KBM-7 (cell line): ENCODE measurements around the gene NCAPH2.
A peak's percentile ranks its signal among the peaks of the same experiment; 100 is the strongest.
"Not testable (repeated sequence)": the region's sequence is repeated elsewhere in the genome, so short reads cannot be mapped to it uniquely, and the experiment has no call there.

ENCODE experiments used
- DNase-seq: peaks from one replicate; pipeline ENCODE4 v3.0.0-alpha.2; 2015
- in situ Hi-C: fragments of 300-500 bp; cut with MboI; formaldehyde crosslinking; loops from 2 replicates; pipeline ENCODE4 v1.14.3; 2020; ENCODE audit warnings: low sequenced_read_pairs, low pct_unique_long_range_greater_than_20kb, mixed read lengths

NCAPH2 gene

DNA sequence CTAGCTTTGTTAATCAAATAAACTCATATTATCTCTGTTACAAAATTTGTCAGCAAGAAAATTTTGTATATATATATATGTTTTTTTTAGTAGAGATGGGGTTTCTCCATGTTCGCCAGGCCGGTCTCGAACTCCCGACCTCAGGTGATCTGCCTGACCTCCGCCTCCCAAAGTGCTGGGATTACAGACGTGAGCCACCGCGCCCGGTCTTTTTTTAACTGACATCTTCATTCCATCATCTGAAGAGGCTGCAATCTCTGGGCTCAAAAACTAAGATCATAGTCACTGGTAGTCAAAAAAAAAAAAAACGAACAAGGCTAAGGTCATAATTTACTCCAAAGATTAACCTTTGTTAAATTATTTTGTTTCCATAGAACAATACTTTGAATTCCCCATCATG lies 32.4 kb downstream of the NCAPH2 start:
- no peak for DNase-seq
- in situ Hi-C loops = no loop called here

DNA sequence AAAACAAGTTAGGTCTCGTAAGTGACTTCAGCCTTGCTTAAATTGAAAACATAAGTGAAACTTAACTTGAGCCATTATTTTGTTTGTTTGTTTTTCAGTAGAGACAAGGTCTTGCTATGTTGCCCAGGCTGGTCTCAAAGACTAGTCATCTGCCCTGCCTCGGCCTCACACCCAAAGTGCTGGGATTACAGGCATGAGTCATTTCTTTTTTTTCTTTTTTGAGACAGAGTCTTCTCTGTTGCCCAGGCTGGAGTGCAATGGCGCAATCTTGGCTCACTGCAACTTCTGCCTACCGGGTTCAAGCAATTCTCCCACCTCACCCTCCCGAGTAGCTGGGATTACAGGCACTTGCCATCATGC lies 33.6 kb downstream of the NCAPH2 start:
- in situ Hi-C loops = not testable (repeated sequence)
- peak; percentile 55 for DNase-seq

DNA sequence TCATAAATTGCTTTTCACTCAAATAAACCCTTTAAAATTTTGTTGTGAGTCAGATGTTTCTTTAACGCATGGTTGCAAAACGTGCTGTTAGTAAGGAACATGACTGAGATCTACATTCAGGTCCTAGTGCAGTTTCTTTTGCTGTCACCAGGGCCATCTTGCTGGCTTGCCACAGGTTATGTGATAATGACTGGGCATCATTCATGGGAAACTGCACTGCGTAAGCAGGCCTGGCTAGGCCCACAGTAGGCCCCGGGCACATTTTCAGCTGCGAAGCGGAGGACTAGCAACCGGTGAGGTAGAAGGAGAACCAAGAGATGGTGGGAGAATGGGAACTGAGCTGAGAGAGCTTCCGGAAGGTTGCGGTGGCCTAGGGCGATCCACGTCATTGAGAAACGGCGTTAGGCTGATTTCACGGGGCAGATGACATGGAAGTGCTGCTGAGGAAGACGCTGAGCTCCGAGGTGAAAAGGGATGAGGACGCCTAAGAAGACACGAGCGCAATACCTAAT lies 34.4 kb downstream of the NCAPH2 start:
- DNase-seq = no peak
- in situ Hi-C loops = no loop called here

DNA sequence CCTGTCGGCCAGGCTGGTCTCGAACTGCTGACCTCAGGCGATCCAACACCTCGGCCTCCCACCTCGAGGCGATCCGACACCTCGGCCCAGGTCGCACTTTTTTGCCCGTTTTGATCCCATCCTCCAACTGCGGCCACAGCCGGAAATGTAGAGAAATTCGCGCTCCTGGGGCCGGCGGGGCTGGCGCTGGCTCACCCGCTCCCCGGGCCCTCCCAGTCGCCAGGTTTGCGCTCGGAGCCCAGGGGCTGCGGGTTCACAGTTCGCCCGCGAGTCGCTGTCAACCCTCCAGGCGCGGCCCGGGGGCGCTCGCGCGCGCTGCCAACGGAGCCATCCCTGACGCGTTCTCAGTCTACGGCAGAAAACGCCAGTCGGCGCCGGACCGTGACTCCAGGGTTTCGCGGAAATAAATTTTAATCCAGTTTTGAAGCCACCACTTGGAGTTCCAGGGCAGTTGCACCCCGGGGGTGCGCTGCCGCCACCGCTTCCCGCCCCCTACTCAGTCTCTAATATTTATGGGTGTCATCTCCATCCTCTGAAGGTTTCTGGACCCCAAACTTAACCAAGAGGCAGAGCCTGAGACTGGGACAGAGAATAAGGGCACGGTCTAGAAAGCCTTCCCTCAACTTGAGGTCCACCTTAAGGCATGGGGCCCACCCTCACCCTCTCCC lies 36.2 kb downstream of the NCAPH2 start:
- peak; percentile 85 for DNase-seq
- in situ Hi-C loops = no loop called here

DNA sequence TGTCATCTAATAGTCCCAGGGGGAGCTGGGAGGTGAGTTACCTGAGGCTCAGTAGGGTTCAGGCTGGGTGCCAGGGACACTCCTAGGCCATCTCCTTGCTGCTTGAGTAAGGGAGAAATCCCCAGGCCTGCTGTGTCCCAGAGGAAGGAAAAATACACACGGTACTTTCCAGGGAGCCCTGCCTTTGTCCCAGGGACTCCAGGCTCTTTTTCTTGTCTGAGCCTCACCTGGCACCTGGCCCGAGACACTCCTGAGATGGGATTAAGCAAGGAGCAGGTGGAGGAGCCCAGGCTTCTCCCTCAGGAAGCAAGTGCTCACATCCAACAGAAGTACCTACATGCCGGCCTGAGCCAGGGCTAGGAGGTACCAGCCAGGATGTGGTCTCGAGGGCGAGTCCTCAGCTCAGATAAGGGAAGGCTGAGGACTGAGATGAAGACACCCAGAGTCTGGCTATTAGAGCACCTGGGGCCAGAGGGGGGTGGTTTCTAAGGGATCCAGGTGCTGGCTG lies 36.8 kb downstream of the NCAPH2 start:
- in situ Hi-C loops = no loop called here
- no peak for DNase-seq

DNA sequence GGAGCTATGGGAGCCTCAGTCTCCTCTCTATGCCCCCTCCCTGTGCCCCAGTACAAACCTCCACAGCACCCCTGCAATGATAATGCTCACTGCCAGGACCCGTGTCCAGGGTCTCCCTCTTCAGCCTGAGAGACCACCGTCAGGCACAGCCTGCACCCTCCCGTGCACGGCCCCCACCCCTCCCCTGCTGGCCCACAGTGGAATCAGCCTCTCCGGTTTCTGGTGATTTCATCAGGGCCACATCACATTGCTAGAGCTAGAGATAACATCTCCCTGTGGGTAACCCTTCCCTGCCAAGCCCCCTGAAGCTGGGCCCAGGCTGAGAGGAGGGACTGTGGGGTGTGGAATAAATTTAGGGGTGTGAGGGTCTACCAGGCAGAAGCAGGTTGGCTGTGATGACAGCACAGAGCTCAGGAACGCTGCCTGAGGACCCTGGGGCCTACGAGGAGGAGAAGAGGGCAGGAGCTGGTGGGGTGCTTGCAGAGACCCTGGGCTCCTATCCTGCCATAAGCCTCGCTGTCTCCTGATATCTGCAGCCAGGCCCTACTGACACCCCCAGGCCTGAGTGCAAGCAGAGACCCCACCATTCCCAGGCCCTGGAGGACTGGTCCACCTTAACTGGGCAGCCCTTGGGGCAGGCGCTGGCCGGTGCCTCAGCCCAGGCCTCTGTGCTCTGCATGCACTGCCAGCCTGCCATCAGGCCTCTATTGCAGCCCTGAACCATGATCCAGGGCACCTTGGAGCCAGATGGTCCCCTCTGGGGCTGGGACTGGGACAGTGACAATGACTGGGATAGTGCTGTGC lies 37.7 kb downstream of the NCAPH2 start, which contains the start of gene KLHDC7B:
TSS of gene KLHDC7B (plus strand) at position 378 of the 804 bp plus-strand sequence. CDS start at position 723, 345 bp downstream.
- in situ Hi-C loops = no loop called here
- no peak for DNase-seq

- in situ Hi-C loops = no loop called here
- no peak for DNase-seq
Observed at GRCh38 chr22:50546326-50547262, 38.6 kb downstream of the NCAPH2 start.

GRCh38 chr22:50547263-50547985 lies 39.4 kb downstream of the NCAPH2 start:
- in situ Hi-C loops = no loop called here
- no peak for DNase-seq

GRCh38 chr22:50548040-50548920 lies 40.3 kb downstream of the NCAPH2 start:
- no peak for DNase-seq
- in situ Hi-C loops = no loop called here

DNA sequence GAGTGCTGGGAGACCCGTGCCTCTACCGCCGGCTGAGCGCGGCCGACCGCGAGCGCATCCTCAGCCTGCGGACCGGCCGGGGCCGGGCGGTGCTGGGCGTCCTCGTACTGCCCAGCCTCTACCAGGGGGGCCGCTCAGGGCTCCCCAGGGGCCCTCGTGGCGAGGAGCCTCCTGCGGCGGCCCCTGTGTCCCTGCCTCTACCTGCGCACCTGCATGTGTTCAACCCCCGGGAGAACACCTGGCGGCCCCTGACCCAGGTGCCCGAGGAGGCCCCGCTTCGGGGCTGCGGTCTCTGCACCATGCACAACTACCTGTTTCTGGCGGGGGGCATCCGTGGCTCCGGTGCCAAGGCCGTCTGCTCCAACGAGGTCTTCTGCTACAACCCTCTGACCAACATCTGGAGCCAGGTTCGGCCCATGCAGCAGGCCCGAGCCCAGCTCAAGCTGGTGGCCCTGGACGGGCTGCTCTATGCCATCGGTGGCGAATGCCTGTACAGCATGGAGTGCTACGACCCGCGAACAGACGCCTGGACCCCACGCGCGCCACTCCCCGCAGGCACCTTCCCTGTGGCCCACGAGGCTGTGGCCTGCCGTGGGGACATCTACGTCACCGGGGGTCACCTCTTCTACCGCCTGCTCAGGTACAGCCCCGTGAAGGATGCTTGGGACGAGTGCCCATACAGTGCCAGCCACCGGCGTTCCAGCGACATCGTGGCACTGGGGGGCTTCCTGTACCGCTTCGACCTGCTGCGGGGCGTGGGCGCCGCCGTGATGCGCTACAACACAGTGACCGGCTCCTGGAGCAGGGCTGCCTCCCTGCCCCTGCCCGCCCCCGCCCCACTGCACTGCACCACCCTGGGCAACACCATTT lies 41.1 kb downstream of the NCAPH2 start:
- no peak for DNase-seq
- in situ Hi-C loops = no loop called here

DNA sequence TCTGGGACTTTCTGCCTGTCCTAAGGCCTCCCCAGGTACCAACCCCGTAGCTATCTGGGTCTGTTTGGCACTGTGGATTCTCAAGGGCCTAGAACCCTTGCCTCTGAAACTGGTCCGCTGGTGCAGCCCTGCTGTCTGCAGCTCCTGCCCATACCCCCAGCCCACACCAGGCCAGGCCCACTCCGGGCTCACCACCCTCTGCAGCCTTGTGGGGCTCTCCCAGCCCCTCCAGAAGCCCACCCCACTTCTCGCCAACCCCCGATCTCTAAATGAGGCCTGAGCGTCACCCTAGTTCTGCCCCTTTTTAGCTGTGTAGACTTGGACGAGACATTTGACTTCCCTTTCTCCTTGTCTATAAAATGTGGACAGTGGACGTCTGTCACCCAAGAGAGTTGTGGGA lies 42.4 kb downstream of the NCAPH2 start:
- in situ Hi-C loops = no loop called here
- no peak for DNase-seq

- in situ Hi-C loops = no loop called here
- no peak for DNase-seq
Observed at GRCh38 chr22:50551160-50551752, 43.2 kb downstream of the NCAPH2 start.

DNA sequence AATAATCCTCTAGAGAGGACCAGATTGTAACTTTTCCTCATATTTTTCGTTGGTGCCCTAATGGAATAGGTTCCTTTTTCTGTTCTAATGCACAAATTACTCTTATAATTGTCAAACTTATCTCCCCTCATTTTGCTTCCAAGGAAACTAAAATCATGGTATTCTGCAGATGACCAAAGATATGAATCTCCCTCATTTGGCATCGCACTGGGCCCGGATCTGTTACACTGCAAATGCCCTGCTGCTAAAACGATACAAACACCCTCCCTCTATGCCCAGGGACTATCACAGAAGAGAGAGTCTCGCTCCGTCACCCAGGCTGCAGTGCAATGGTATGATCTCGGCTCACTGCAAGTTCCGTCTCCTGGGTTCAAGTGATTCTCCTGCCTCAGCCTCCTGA lies 45.3 kb downstream of the NCAPH2 start:
- in situ Hi-C loops = no loop called here
- DNase-seq = no peak

DNA sequence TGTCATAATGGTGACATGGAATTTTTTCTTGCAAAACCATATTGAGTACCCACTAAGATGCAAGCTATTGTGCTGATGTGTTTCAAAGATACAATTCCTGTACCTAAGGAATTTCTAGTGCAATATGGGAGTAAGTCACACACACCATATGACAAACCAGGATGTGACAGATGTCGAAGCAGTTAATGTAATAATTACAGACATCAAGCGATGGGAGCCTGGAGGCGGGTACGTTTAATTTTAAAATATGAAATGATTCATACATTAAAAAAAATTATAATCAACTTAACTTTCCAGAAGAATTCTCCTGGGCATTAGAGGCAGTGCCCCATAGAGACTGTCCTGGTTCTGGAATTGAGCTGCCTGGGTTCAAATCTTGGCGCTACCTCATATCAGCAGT lies 48.7 kb downstream of the NCAPH2 start:
- in situ Hi-C loops = no loop called here
- no peak for DNase-seq

GRCh38 chr22:50560034-50560433 lies 52.0 kb downstream of the NCAPH2 start:
- in situ Hi-C loops = no loop called here
- DNase-seq = no peak
